ENCODE measurements around the gene PHF21A.
A peak's percentile ranks its signal among the peaks of the same experiment; 100 is the strongest.

Gene PHF21A

GRCh38 chr11:45934580-45935318 is 186.5 kb downstream of the PHF21A start:
- DNase-seq (ENCODE audit: low spot score): no peak

GRCh38 chr11:45933846-45934579 is 187.2 kb downstream of the PHF21A start:
- no peak for DNase-seq (ENCODE audit: low spot score)

GRCh38 chr11:45933131-45933831 is 188.0 kb downstream of the PHF21A start:
- DNase-seq (ENCODE audit: low spot score): peak; percentile 77

GRCh38 chr11:45932217-45932616 is 189.0 kb downstream of the PHF21A start:
- DNase-seq (ENCODE audit: low spot score): no peak

GRCh38 chr11:45931739-45932138 is 189.5 kb downstream of the PHF21A start:
- no peak for DNase-seq (ENCODE audit: low spot score)

- no peak for DNase-seq (ENCODE audit: low spot score)
These were observed 190.2 kb downstream of the PHF21A start for GRCh38 chr11:45930951-45931570.

- peak; percentile 92 for DNase-seq (ENCODE audit: low spot score)
These were observed 191.0 kb downstream of the PHF21A start for GRCh38 chr11:45930031-45930794.

- DNase-seq (ENCODE audit: low spot score): no peak
These were observed 191.7 kb downstream of the PHF21A start for GRCh38 chr11:45929486-45930030.

GRCh38 chr11:45928535-45929215 is 192.6 kb downstream of the PHF21A start:
- no peak for DNase-seq (ENCODE audit: low spot score)

- DNase-seq (ENCODE audit: low spot score): no peak
These were observed 193.4 kb downstream of the PHF21A start for GRCh38 chr11:45927684-45928413.

- DNase-seq (ENCODE audit: low spot score): no peak
These were observed 193.9 kb downstream of the PHF21A start for GRCh38 chr11:45927332-45927683.

- DNase-seq (ENCODE audit: low spot score): no peak
These were observed 194.5 kb downstream of the PHF21A start for GRCh38 chr11:45926536-45927331.

GRCh38 chr11:45926001-45926401 is 195.3 kb downstream of the PHF21A start:
- no peak for DNase-seq (ENCODE audit: low spot score)

GRCh38 chr11:45925550-45925949 is 195.7 kb downstream of the PHF21A start:
- no peak for DNase-seq (ENCODE audit: low spot score)

GRCh38 chr11:45924927-45925326 is 196.3 kb downstream of the PHF21A start:
- DNase-seq (ENCODE audit: low spot score): no peak

- no peak for DNase-seq (ENCODE audit: low spot score)
These were observed 197.0 kb downstream of the PHF21A start for GRCh38 chr11:45924036-45924915.

GRCh38 chr11:45922425-45923082 is 198.7 kb downstream of the PHF21A start, which contains the start of gene LARGE2:
Gene LARGE2 (plus strand): TSS chr11:45922656. CDS start chr11:45922883, 227 bp downstream.
- peak; percentile 65 for DNase-seq (ENCODE audit: low spot score)

Data from germinal center (tissue), 1 donor.